GM12874 (cell line): ENCODE results near the gene KEL.

Experiments used
- TF ChIP-seq, protein P1 (sequence below): IDR thresholded peaks from 2 replicates; pipeline ENCODE4 v1.5.1; 2011; ENCODE audit warnings: low read depth, mild to moderate bottlenecking, control low read depth, low read length, moderate library complexity; ENCODE audit not compliant: insufficient read depth

Gene KEL

DNA sequence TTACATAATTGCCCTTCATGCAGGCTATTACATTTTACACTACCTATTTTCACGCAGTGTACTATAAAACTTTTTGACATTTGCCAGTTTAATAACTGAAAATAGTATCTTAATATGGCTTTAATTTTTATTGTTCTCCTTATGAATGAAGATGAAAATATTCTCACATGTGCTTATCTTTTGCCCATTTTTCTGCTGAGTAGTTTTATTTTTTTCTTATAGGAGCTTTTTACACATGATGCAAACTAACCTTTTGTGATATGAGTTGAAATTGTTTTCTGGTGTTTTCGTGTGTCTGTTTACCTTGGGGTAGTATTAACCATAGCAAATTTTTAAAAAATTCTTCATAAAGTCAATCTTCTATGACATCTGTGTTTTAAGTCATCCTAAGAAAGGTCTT is 38.5 kb upstream of the KEL start:
- TF ChIP-seq, protein P1, sequence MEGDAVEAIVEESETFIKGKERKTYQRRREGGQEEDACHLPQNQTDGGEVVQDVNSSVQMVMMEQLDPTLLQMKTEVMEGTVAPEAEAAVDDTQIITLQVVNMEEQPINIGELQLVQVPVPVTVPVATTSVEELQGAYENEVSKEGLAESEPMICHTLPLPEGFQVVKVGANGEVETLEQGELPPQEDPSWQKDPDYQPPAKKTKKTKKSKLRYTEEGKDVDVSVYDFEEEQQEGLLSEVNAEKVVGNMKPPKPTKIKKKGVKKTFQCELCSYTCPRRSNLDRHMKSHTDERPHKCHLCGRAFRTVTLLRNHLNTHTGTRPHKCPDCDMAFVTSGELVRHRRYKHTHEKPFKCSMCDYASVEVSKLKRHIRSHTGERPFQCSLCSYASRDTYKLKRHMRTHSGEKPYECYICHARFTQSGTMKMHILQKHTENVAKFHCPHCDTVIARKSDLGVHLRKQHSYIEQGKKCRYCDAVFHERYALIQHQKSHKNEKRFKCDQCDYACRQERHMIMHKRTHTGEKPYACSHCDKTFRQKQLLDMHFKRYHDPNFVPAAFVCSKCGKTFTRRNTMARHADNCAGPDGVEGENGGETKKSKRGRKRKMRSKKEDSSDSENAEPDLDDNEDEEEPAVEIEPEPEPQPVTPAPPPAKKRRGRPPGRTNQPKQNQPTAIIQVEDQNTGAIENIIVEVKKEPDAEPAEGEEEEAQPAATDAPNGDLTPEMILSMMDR, result no peak

DNA sequence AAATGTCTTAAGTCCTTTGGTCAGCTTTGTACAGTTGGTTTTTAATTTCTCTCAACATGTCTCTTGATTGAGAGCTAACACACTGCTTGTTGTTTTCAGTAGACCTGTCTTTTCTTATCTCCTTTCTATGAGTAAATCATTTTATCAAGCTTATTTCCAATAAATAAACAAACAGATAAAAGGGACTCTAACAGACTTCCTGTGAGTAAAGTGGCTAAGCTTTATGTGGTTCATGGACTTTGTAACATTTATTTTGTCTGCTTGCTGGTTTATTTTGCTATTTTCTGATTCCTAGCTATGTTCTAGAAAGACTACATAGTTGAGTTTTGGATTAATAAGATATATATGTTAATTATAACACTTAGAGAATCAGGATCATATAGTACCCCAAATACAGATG is 37.6 kb upstream of the KEL start:
- TF ChIP-seq, protein P1, result no peak

DNA sequence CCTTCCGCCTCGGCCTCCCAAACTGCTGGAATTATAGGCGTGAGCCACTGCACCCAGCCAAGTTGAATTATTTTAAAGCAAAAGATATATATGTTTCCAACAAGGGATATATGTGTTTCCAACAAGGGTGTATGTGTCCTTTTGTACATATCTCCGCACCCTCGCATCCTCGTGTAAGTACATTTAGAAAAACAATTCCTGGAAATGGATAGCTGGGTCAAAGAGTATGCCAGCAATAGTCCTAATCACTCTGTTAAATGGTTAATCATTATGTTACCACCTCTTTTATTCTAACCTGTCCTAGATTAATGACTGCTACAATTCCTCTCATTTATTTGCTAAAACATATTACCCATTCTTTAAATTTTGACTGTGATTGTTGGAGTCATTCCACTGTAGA is 36.8 kb upstream of the KEL start:
- TF ChIP-seq, protein P1, result no peak

DNA sequence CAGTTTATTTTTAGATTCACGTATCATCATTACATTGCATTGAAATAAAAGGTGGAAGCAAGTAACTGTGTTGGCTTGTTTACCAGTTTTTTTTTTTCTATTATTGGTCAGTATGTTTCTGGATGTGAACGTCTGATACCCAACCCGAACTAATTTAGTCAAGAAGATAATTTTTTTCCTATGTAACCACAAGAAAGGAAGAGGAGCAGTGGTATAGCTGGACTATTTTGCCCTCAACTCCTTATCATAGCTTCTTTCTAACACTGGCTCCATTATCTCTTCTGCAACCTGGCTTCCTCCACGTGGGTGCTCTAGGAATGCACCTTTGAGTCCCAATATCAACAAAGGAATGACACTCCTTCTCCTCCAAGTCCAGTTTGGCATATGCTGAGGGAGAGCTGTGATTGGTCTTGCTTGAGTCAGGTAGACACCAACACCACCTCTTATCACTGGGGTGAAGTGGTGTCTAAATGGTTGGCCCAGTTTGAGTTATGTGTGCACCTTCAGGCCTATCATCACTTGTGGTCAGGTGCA is 35.4 kb upstream of the KEL start:
- TF ChIP-seq, protein P1, result no peak

DNA sequence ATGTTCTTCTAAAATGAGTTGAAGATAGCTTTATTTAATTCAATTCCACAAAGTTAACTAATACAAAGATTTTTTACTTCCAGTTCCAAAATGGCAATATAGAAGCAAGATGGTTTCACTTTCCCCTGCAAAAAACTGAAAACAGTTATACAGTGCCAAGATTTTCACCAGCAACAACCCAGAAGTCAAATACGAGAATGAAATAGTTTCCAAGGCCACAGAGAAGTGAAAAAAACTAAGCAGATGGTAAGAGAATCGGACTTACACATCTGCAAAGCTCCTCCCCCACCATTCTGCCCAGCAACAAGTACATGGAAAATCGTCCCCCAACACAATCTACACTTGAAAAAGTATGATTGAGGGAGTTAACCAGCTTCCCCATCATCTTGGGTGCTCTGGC is 30.3 kb upstream of the KEL start:
- TF ChIP-seq, protein P1, result no peak

DNA sequence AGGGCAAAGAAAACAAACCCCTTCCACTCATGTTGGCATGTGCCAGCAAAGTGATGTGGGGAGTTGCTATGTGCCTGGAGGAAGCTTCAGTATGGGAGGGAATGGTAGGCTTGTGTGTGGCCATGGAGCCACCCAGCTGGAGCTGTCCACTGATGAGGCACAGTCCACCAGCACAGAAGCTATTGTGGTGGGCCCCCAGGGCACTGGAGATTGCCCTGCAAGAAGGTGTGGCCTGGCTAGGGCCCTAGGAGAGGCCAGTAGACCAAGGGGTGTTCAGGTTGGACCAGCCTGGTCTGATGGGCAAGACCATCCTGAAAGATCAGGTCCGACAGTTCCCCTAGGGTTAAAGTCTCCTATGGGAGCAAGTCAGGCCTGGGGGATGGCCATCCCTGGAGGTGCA is 22.1 kb upstream of the KEL start:
- TF ChIP-seq, protein P1, result no peak

DNA sequence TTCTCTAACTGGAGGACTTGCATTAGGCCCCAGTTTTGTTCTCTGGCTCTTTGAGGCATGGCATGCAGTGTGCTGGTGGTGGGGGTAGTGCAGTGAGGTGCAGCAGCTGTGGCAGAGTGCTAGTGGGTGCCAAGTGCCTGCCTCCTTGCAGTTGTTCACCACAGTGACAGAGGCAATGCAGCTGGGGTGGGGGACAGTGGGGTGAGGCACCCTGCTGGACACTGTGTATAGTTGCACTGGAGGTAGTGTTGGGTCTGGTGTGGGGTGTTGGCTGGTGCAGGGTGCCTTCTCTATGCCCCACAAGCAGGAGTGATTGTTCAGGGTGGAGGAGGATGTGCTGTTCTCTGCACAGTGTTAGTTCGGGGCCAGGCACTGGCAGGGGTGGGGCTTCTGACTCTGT is 21.7 kb upstream of the KEL start:
- TF ChIP-seq, protein P1, result no peak

DNA sequence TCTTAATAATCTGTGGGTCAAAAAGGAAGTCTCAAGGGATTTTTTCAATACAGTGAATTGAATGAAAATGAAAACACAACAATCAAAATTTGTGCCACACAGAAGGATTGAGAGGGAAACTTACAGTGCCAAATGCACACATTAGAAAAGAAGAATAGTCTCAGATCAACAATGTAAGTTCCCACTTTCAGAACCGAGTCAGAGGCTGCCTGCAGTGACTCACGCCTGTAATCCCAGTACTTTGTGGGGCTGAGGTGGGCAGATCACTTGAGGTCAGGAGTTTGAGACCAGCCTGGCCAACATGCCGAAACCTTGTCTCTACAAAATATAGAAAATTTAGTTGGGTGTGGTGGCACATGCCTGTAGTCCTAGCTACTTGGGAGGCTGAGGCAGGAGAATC is 12.5 kb upstream of the KEL start:
- TF ChIP-seq, protein P1, result no peak
